ENCODE measurements around the gene WBP1. TPM values are rescaled to one million over a fixed set of nuclear protein-coding genes. Genes with fewer than 3 reads are reported as not detected.

Gene WBP1
- 44.9 to 90.5 TPM (median 83.9 TPM) in 5 replicates for total RNA-seq (2022; extraction: Qiagen RNA extraction; ENCODE audit: low read depth)

GRCh38 chr2:74458132-74458937, at the start of gene WBP1:
Gene WBP1, plus strand, starts transcription at chr2:74458438. Its CDS starts 165 bp downstream, at chr2:74458603.

GRCh38 chr2:74421221-74421870, 36.9 kb upstream of the WBP1 start, which contains the start of the genes C2orf81 and WDR54:
Gene C2orf81, minus strand, starts transcription at chr2:74421619. Its CDS starts 59 bp downstream, at chr2:74421560.
Gene WDR54, plus strand, starts transcription at chr2:74421730. Its CDS starts 424 bp downstream, at chr2:74422154.

GRCh38 chr2:74441690-74442482, 16.4 kb upstream of the WBP1 start, which contains the start of gene RTKN:
Gene RTKN, minus strand, starts transcription at chr2:74441937. Its CDS starts 121 bp downstream, at chr2:74441816.

GRCh38 chr2:74454654-74455511, 3.4 kb upstream of the WBP1 start, which contains the start of gene INO80B:
Gene INO80B, plus strand, starts transcription at chr2:74455087. Its CDS starts 30 bp downstream, at chr2:74455117.

GRCh38 chr2:74472086-74472944, 14.1 kb downstream of the WBP1 start, which contains the start of gene MRPL53:
Gene MRPL53, minus strand, starts transcription at chr2:74472680. Its CDS starts 20 bp downstream, at chr2:74472660.

GRCh38 chr2:74482801-74483674, 24.8 kb downstream of the WBP1 start, which contains the start of the genes CCDC142 and TTC31:
Gene CCDC142, minus strand, starts transcription at chr2:74482998. Its CDS starts 161 bp downstream, at chr2:74482837.
Gene TTC31, plus strand, starts transcription at chr2:74483081. Its CDS starts 15 bp downstream, at chr2:74483096.

GRCh38 chr2:74499267-74499939, 41.2 kb downstream of the WBP1 start, which contains the start of gene LBX2:
Gene LBX2, minus strand, starts transcription at chr2:74499603. Its CDS starts 66 bp downstream, at chr2:74499537.

GRCh38 chr2:74507145-74507925, 49.1 kb downstream of the WBP1 start, which contains the start of gene PCGF1:
Gene PCGF1, minus strand, starts transcription at chr2:74507695. Its CDS starts 27 bp downstream, at chr2:74507668.

Other genes with a start within 250 kb of the WBP1 start
- 0.17 to 0.68 TPM (median 0.43 TPM) in 5 replicates for gene SLC4A5, start 115.0 kb upstream of the WBP1 start, total RNA-seq (2022; extraction: Qiagen RNA extraction; ENCODE audit: low read depth)
- 104 to 150 TPM (median 150 TPM) in 5 replicates for gene DCTN1, start 78.1 kb upstream of the WBP1 start, total RNA-seq (2022; extraction: Qiagen RNA extraction; ENCODE audit: low read depth)
- 1.9 to 3.5 TPM (median 3.2 TPM) in 5 replicates for gene C2orf81, start 36.8 kb upstream of the WBP1 start, total RNA-seq (2022; extraction: Qiagen RNA extraction; ENCODE audit: low read depth)
- 68.3 to 88.0 TPM (median 87.1 TPM) in 5 replicates for gene WDR54, start 36.7 kb upstream of the WBP1 start, total RNA-seq (2022; extraction: Qiagen RNA extraction; ENCODE audit: low read depth)
- gene RTKN, start 16.5 kb upstream of the WBP1 start, total RNA-seq (2022; extraction: Qiagen RNA extraction; ENCODE audit: low read depth), result 18.7 to 29.5 TPM (median 22.1 TPM) in 5 replicates
- gene INO80B, start 3.4 kb upstream of the WBP1 start, total RNA-seq (2022; extraction: Qiagen RNA extraction; ENCODE audit: low read depth), result 52.7 to 58.3 TPM (median 55.9 TPM) in 5 replicates
- 39.9 to 51.2 TPM (median 49.7 TPM) in 5 replicates for gene MOGS, start 6.9 kb downstream of the WBP1 start, total RNA-seq (2022; extraction: Qiagen RNA extraction; ENCODE audit: low read depth)
- 108 to 158 TPM (median 132 TPM) in 5 replicates for gene MRPL53, start 14.2 kb downstream of the WBP1 start, total RNA-seq (2022; extraction: Qiagen RNA extraction; ENCODE audit: low read depth)
- gene CCDC142, start 24.6 kb downstream of the WBP1 start, total RNA-seq (2022; extraction: Qiagen RNA extraction; ENCODE audit: low read depth), result 9.1 to 15.9 TPM (median 14.4 TPM) in 5 replicates
- 14.5 to 16.7 TPM (median 16.4 TPM) in 5 replicates for gene TTC31, start 24.6 kb downstream of the WBP1 start, total RNA-seq (2022; extraction: Qiagen RNA extraction; ENCODE audit: low read depth)
- gene LBX2, start 41.2 kb downstream of the WBP1 start, total RNA-seq (2022; extraction: Qiagen RNA extraction; ENCODE audit: low read depth), result 2.7 to 4.1 TPM (median 3.4 TPM) in 5 replicates
- gene PCGF1, start 49.3 kb downstream of the WBP1 start, total RNA-seq (2022; extraction: Qiagen RNA extraction; ENCODE audit: low read depth), result 30.2 to 41.4 TPM (median 31.4 TPM) in 5 replicates
- gene TLX2, start 56.0 kb downstream of the WBP1 start, total RNA-seq (2022; extraction: Qiagen RNA extraction; ENCODE audit: low read depth), result 0.22 to 0.45 TPM (median 0.34 TPM) in 5 replicates
- 0.06 to 0.23 TPM (median 0.15 TPM) in 3 of 5 replicates, not detected in the others for gene DQX1, start 67.8 kb downstream of the WBP1 start, total RNA-seq (2022; extraction: Qiagen RNA extraction; ENCODE audit: low read depth)
- 182 to 257 TPM (median 240 TPM) in 5 replicates for gene AUP1, start 71.3 kb downstream of the WBP1 start, total RNA-seq (2022; extraction: Qiagen RNA extraction; ENCODE audit: low read depth)
- gene HTRA2, start 71.5 kb downstream of the WBP1 start, total RNA-seq (2022; extraction: Qiagen RNA extraction; ENCODE audit: low read depth), result 31.3 to 40.6 TPM (median 40.0 TPM) in 5 replicates
- 0.14 to 0.66 TPM (median 0.25 TPM) in 5 replicates for gene LOXL3, start 95.5 kb downstream of the WBP1 start, total RNA-seq (2022; extraction: Qiagen RNA extraction; ENCODE audit: low read depth)
- 4.2 to 6.3 TPM (median 5.4 TPM) in 5 replicates for gene DOK1, start 96.3 kb downstream of the WBP1 start, total RNA-seq (2022; extraction: Qiagen RNA extraction; ENCODE audit: low read depth)
- gene M1AP, start 189.9 kb downstream of the WBP1 start, total RNA-seq (2022; extraction: Qiagen RNA extraction; ENCODE audit: low read depth), result not detected in 5 replicates
- gene SEMA4F, start 195.8 kb downstream of the WBP1 start, total RNA-seq (2022; extraction: Qiagen RNA extraction; ENCODE audit: low read depth), result 8.1 to 12.1 TPM (median 9.2 TPM) in 5 replicates

All from A549 treated with RU486 at 1 μM for 4 hours (cell line).